Rectal smooth muscle tissue (tissue), 1 donor: Measurements from ENCODE around the gene DNAJC5G.

Experiments used
- H3K27ac ChIP-seq: one replicate; pipeline ENCODE4 v1.7.0; 2013; ENCODE audit warnings: low read depth, low read length, inconsistent platforms
- H3K27me3 ChIP-seq: one replicate; pipeline ENCODE4 v1.7.0; 2013; ENCODE audit warnings: low read length; ENCODE audit not compliant: control insufficient read depth, insufficient read depth
- H3K36me3 ChIP-seq: one replicate; pipeline ENCODE4 v1.7.0; 2013; ENCODE audit warnings: low read length; ENCODE audit not compliant: control insufficient read depth, insufficient read depth
- H3K4me1 ChIP-seq: one replicate; pipeline ENCODE4 v1.7.0; 2013; ENCODE audit warnings: low read length; ENCODE audit not compliant: control insufficient read depth, insufficient read depth
- H3K4me3 ChIP-seq: one replicate; pipeline ENCODE4 v1.7.0; 2013; ENCODE audit warnings: low read length
- H3K9ac ChIP-seq: one replicate; pipeline ENCODE4 v1.7.0; 2013; ENCODE audit warnings: low read length

The DNAJC5G gene

DNA sequence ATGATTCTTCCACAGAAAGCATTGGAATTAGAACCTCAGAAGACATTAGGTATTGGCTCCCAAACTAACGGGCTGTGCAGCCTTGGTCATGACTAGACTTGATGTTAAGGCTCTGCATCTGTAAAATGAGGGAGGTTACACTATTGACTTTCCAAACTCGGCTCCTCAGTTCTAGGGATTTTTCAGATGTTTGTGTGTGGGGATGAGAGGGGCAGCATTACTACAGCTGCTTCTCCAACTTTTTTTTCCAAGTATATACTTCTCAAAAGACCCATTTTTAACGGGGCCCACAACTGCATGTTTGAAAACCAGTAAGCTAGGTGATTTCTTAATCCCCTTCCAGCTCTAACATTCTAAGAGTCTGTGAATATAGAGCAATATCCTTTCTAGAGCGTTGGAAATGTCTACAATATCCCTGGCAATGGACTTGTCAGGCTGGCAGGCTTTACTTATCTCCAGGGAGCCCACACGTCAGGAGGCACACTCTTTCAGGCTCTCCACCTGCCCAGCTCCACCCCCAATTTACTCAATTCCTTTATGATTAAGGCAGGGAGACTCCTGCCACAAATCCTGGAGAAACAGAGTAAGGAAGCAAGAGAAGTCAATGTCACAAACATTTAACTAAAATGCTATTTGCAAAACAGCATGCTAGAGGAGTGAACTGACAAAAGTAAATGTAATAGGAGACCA is 48.5 kb downstream of the DNAJC5G start:
- Histone ChIP-seq H3K9ac (peak overlapping the region; percentile 97), H3K27ac (peak overlapping the region; percentile 95), H3K4me3 (peak overlapping the region; percentile 96), H3K4me1 (peaks cover 10% of the 10 kb centered on the region), H3K36me3 (peaks cover 9% of the 10 kb centered on the region), H3K27me3 (no peaks in the 10 kb centered on the region)

DNA sequence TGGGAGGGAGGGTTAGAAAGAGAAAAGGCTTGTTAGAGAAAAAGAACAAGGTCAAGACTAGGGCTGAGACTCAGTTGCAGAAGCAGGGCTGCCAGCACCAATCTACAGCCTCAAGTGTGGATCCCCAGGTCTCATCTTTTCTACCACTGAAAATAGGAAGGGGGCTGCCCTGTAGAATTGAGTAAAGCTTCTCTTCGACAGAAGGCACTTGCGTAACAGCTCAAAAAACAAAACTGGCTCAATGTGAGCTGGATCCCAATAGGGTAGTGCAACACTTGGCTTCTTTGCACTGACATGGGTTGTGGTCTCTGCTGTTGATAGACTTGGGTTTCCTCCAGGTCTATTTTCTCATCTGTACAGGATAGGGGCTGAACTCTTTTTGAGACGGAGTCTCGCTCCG is 49.5 kb downstream of the DNAJC5G start:
- Histone ChIP-seq H3K9ac (no peak overlapping the region), H3K4me1 (peaks cover 10% of the 10 kb centered on the region), H3K27me3 (no peaks in the 10 kb centered on the region), H3K4me3 (no peak overlapping the region), H3K27ac (no peak overlapping the region), H3K36me3 (peaks cover 17% of the 10 kb centered on the region)
